LNCAP (cell line): ENCODE data around the gene RPL6.

ENCODE experiments used
- TF ChIP-seq, protein P1 (sequence below): fragments of 450-650 bp; IDR thresholded peaks from 2 replicates; pipeline ENCODE4 v1.5.1; 2017; ENCODE audit warnings: mild to moderate bottlenecking

RPL6 gene

DNA sequence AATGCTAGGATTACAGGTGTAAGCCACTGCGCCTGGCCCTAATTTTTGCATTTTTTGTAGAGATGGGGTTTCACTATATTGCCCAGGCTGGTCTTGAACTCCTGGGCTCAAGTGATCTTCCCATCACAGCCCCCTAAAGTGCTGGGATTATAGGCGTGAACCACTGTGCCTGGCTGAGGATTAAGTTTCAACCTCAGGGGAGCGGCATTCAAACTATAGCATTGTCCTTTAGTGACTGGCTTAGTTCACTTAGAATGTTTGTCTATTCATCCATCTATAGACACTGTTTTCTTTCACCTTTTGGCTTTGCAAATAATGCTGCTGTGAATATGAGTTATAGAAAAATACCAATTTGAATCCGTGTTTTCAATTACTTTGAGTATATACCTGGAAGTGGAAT lies 34.5 kb upstream of the RPL6 start:
- TF ChIP-seq, protein P1, sequence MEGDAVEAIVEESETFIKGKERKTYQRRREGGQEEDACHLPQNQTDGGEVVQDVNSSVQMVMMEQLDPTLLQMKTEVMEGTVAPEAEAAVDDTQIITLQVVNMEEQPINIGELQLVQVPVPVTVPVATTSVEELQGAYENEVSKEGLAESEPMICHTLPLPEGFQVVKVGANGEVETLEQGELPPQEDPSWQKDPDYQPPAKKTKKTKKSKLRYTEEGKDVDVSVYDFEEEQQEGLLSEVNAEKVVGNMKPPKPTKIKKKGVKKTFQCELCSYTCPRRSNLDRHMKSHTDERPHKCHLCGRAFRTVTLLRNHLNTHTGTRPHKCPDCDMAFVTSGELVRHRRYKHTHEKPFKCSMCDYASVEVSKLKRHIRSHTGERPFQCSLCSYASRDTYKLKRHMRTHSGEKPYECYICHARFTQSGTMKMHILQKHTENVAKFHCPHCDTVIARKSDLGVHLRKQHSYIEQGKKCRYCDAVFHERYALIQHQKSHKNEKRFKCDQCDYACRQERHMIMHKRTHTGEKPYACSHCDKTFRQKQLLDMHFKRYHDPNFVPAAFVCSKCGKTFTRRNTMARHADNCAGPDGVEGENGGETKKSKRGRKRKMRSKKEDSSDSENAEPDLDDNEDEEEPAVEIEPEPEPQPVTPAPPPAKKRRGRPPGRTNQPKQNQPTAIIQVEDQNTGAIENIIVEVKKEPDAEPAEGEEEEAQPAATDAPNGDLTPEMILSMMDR: no peak

GRCh38 chr12:112439769-112440168 lies 30.4 kb upstream of the RPL6 start:
- TF ChIP-seq, protein P1: no peak

DNA sequence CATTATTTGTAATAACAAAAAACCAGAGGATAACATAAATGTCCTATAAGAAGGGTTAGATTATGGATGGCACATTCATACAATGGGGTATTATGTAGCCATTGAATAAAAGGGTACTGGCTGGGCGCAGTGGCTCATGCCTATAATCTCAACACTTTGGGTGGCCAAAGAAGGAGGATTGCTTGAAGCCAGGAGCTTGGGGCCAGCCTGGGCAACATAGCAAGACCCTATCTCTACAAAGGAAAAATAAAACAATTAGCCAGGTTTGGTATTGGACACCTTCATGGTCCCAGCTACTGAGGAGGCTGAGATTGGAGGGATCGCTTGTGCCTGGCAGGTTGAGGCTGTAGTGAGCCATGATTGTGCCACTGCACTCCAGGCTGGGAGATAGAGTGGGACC lies 24.1 kb upstream of the RPL6 start:
- TF ChIP-seq, protein P1: no peak

- TF ChIP-seq, protein P1: no peak
Measured at GRCh38 chr12:112431965-112432364, 22.6 kb upstream of the RPL6 start.

DNA sequence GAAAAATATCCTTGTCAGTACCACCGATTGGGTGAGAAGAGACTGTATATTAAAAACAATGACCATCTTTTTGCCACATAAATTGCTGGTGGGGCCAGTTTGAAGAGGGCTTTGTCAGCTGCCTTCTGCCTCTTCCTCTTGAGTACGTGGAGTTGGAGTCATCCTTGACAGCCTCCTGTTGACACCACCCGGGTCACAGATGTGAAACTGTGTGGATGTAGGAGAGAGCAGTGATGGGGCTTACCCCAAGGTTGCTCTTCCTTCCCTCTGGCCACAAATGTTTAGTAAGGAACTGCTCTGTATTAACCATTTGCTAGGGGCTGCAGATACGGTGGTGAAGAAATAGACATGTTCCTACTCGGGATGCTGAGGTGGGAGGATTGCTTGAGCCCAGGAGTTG lies 21.5 kb upstream of the RPL6 start:
- TF ChIP-seq, protein P1: no peak

GRCh38 chr12:112427760-112428159 lies 18.4 kb upstream of the RPL6 start:
- TF ChIP-seq, protein P1: no peak

DNA sequence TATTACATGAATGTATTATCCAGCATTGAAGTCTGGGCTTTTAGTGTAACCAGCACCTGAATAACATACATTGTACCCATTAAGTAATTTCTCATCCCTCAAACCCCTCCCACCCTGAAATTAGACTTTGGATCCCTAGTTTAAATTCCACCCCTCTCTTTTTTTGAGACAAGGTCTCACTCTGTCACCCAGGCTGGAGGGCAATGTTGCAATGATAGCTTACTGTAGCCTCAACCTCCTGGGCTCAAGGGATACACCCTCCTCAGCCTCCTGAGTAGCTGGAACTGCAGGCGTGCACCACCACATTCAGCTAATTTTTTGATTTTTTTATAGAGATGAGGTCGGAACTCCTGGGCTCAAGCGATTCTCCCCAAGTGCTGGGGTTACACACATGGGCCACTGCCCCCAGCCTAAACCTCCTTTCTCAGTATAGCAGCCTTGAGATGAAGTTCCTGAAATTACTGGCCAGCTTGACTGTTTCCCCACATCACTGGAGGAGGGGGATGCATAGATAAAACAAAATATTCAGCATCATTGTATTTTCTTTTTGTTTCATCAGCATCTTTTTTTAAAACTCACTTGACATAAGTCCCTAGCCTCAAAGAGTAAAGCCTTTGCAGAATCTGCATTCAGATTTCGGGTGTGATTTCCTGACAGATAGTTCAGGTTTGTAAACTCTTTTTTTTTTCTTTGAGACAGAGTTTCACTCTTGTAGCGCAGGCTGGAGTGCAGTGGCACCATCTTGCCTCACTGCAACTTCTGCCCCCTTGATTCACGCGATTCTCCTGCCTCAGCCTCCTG lies 16.4 kb upstream of the RPL6 start:
- TF ChIP-seq, protein P1: no peak
